ENCODE measurements around the gene SUPT3H.
A peak's percentile ranks its signal among the peaks of the same experiment; 100 is the strongest.
"Not testable (repeated sequence)": the region's sequence is repeated elsewhere in the genome, so short reads cannot be mapped to it uniquely, and the experiment has no call there.

SUPT3H gene

GRCh38 chr6:45072673-45073072 is 305.1 kb downstream of the SUPT3H start:
- Mint-ChIP-seq H3K4me1 (peaks cover 35% of the 10 kb centered on the region), H3K27ac (no peak overlapping the region), H3K27me3 (no peaks in the 10 kb centered on the region), H3K4me3 (no peak overlapping the region), H3K9me3 (peaks cover 4% of the 10 kb centered on the region), H3K36me3 (peaks cover 4% of the 10 kb centered on the region)

- H3K27me3 Mint-ChIP-seq, result no peaks in the 10 kb centered on the region
- no peak overlapping the region for H3K4me3 Mint-ChIP-seq
- H3K36me3 Mint-ChIP-seq, result peaks cover 3% of the 10 kb centered on the region
- H3K27ac Mint-ChIP-seq, result no peak overlapping the region
- peaks cover 35% of the 10 kb centered on the region for H3K4me1 Mint-ChIP-seq
- H3K9me3 Mint-ChIP-seq, result peaks cover 2% of the 10 kb centered on the region
Observed at GRCh38 chr6:45072016-45072415, 305.7 kb downstream of the SUPT3H start.

- no peaks in the 10 kb centered on the region for H3K9me3 Mint-ChIP-seq
Observed at GRCh38 chr6:45069091-45069490, 308.6 kb downstream of the SUPT3H start.

GRCh38 chr6:45067446-45067845 is 310.3 kb downstream of the SUPT3H start:
- H3K4me3 Mint-ChIP-seq, H3K9me3 Mint-ChIP-seq, H3K27me3 Mint-ChIP-seq, H3K4me1 Mint-ChIP-seq, H3K27ac Mint-ChIP-seq, H3K36me3 Mint-ChIP-seq: not testable (repeated sequence)

More at GRCh38 chr6:45069091-45069490, 308.6 kb downstream of the SUPT3H start:
- H3K4me3 Mint-ChIP-seq, result no peak overlapping the region
- peaks cover 22% of the 10 kb centered on the region for H3K4me1 Mint-ChIP-seq
- H3K36me3 Mint-ChIP-seq, result no peaks in the 10 kb centered on the region
- peak overlapping the region; percentile 19 for H3K27ac Mint-ChIP-seq
- no peaks in the 10 kb centered on the region for H3K27me3 Mint-ChIP-seq

- not testable (repeated sequence) for H3K27me3 Mint-ChIP-seq, H3K27ac Mint-ChIP-seq, H3K4me3 Mint-ChIP-seq, H3K4me1 Mint-ChIP-seq, H3K36me3 Mint-ChIP-seq
- peaks cover 10% of the 10 kb centered on the region for H3K9me3 Mint-ChIP-seq
Observed at GRCh38 chr6:45062659-45063058, 315.1 kb downstream of the SUPT3H start.

GRCh38 chr6:45057711-45058110 is 320.0 kb downstream of the SUPT3H start:
- H3K27ac Mint-ChIP-seq, result no peak overlapping the region
- peaks cover 4% of the 10 kb centered on the region for H3K36me3 Mint-ChIP-seq
- H3K27me3 Mint-ChIP-seq, result no peaks in the 10 kb centered on the region
- peaks cover 7% of the 10 kb centered on the region for H3K4me1 Mint-ChIP-seq
- no peak overlapping the region for H3K4me3 Mint-ChIP-seq
- H3K9me3 Mint-ChIP-seq, result peaks cover 10% of the 10 kb centered on the region

GRCh38 chr6:45054610-45055009 is 323.1 kb downstream of the SUPT3H start:
- peaks cover 5% of the 10 kb centered on the region for H3K9me3 Mint-ChIP-seq
- peaks cover 10% of the 10 kb centered on the region for H3K4me1 Mint-ChIP-seq
- no peaks in the 10 kb centered on the region for H3K27me3 Mint-ChIP-seq
- H3K36me3 Mint-ChIP-seq, result peaks cover 4% of the 10 kb centered on the region
- H3K27ac Mint-ChIP-seq, result no peak overlapping the region
- H3K4me3 Mint-ChIP-seq, result no peak overlapping the region

- no peak overlapping the region for H3K4me3 Mint-ChIP-seq
- H3K27ac Mint-ChIP-seq, result no peak overlapping the region
- H3K9me3 Mint-ChIP-seq, result peaks cover 5% of the 10 kb centered on the region
- peaks cover 25% of the 10 kb centered on the region for H3K4me1 Mint-ChIP-seq
- no peaks in the 10 kb centered on the region for H3K27me3 Mint-ChIP-seq
- peaks cover 6% of the 10 kb centered on the region for H3K36me3 Mint-ChIP-seq
Observed at GRCh38 chr6:45052325-45052724, 325.4 kb downstream of the SUPT3H start.

GRCh38 chr6:45049188-45049843 is 328.4 kb downstream of the SUPT3H start:
- Mint-ChIP-seq H3K4me3 (no peak overlapping the region), H3K27me3 (no peaks in the 10 kb centered on the region), H3K9me3 (peaks cover 5% of the 10 kb centered on the region), H3K4me1 (peaks cover 30% of the 10 kb centered on the region), H3K36me3 (peaks cover 5% of the 10 kb centered on the region), H3K27ac (peak overlapping the region; percentile 81)

GRCh38 chr6:45047573-45047972 is 330.2 kb downstream of the SUPT3H start:
- Mint-ChIP-seq H3K27ac (no peak overlapping the region), H3K4me3 (no peak overlapping the region), H3K36me3 (peaks cover 4% of the 10 kb centered on the region), H3K27me3 (no peaks in the 10 kb centered on the region), H3K9me3 (peaks cover 5% of the 10 kb centered on the region), H3K4me1 (peaks cover 32% of the 10 kb centered on the region)

GRCh38 chr6:45045253-45045601 is 332.5 kb downstream of the SUPT3H start:
- Mint-ChIP-seq H3K4me1 (peaks cover 32% of the 10 kb centered on the region), H3K27me3 (no peaks in the 10 kb centered on the region), H3K9me3 (peaks cover 5% of the 10 kb centered on the region), H3K36me3 (peaks cover 4% of the 10 kb centered on the region), H3K4me3 (no peak overlapping the region), H3K27ac (no peak overlapping the region)

- Mint-ChIP-seq H3K4me1 (peaks cover 29% of the 10 kb centered on the region), H3K27ac (no peak overlapping the region)
Observed at GRCh38 chr6:45044510-45045252, 333.1 kb downstream of the SUPT3H start.

GRCh38 chr6:45044086-45044485 is 333.6 kb downstream of the SUPT3H start:
- Mint-ChIP-seq H3K36me3 (peaks cover 3% of the 10 kb centered on the region), H3K9me3 (peaks cover 5% of the 10 kb centered on the region)

More at GRCh38 chr6:45044510-45045252, 333.1 kb downstream of the SUPT3H start:
- no peaks in the 10 kb centered on the region for H3K27me3 Mint-ChIP-seq
- H3K4me3 Mint-ChIP-seq, result no peak overlapping the region
- H3K36me3 Mint-ChIP-seq, result peaks cover 4% of the 10 kb centered on the region
- peaks cover 5% of the 10 kb centered on the region for H3K9me3 Mint-ChIP-seq

GRCh38 chr6:45042673-45043072 is 335.1 kb downstream of the SUPT3H start:
- not testable (repeated sequence) for H3K9me3 Mint-ChIP-seq, H3K36me3 Mint-ChIP-seq, H3K27me3 Mint-ChIP-seq, H3K27ac Mint-ChIP-seq, H3K4me3 Mint-ChIP-seq
- peaks cover 12% of the 10 kb centered on the region for H3K4me1 Mint-ChIP-seq

More at GRCh38 chr6:45044086-45044485, 333.6 kb downstream of the SUPT3H start:
- peaks cover 23% of the 10 kb centered on the region for H3K4me1 Mint-ChIP-seq
- H3K27ac Mint-ChIP-seq, result peak overlapping the region; percentile 32
- no peak overlapping the region for H3K4me3 Mint-ChIP-seq
- no peaks in the 10 kb centered on the region for H3K27me3 Mint-ChIP-seq

- Mint-ChIP-seq H3K4me1 (no peaks in the 10 kb centered on the region), H3K9me3 (no peaks in the 10 kb centered on the region), H3K27me3 (no peaks in the 10 kb centered on the region), H3K36me3 (no peaks in the 10 kb centered on the region), H3K4me3 (no peak overlapping the region), H3K27ac (no peak overlapping the region)
Observed at GRCh38 chr6:45038226-45038625, 339.5 kb downstream of the SUPT3H start.

GRCh38 chr6:45036103-45036502 is 341.6 kb downstream of the SUPT3H start:
- no peaks in the 10 kb centered on the region for H3K4me1 Mint-ChIP-seq
- no peaks in the 10 kb centered on the region for H3K9me3 Mint-ChIP-seq
- H3K36me3 Mint-ChIP-seq, result no peaks in the 10 kb centered on the region
- H3K4me3 Mint-ChIP-seq, result no peak overlapping the region
- no peaks in the 10 kb centered on the region for H3K27me3 Mint-ChIP-seq
- no peak overlapping the region for H3K27ac Mint-ChIP-seq

All from activated naive CD4-positive, alpha-beta T cell treated with anti-CD3 and anti-CD28 coated beads, Interleukin-2, amount 50 U/mL, for 24 hours (primary cell).